ENCODE measurements around the gene ATF3. TPM values are rescaled to one million over a fixed set of nuclear protein-coding genes. Genes with fewer than 3 reads are reported as not detected.

Gene ATF3
- total RNA-seq, 1 experiment from 2014 or later, result 114 TPM

GRCh38 chr1:212621949-212622305, 13.4 kb downstream of the ATF3 start:
- Mint-ChIP-seq H3K4me3 (ENCODE audit: unreplicated experiment) (no peak overlapping the region), H3K36me3 (ENCODE audit: insufficient read depth, unreplicated experiment) (peaks cover 89% of the 10 kb centered on the region), H3K27me3 (ENCODE audit: insufficient read depth, unreplicated experiment) (peaks cover 30% of the 10 kb centered on the region), H3K4me1 (ENCODE audit: insufficient read depth, unreplicated experiment) (no peaks in the 10 kb centered on the region), H3K27ac (ENCODE audit: low read depth, unreplicated experiment) (no peak overlapping the region), H3K9me3 (ENCODE audit: unreplicated experiment) (no peaks in the 10 kb centered on the region)
- no peak for TF ChIP-seq CTCF (IDR thresholded peaks at IDR 0.05; ENCODE audit: unreplicated experiment)
- no TSS peak for BruUV-seq (replicated peaks)
- CTCF ChIA-PET, result interaction anchor here (0.6 to 2.8 kb wide), 6 partner anchors 76 to 331 kb away, joined by 3 to 20 read pairs (median 3); no protein-coding TSS in a partner anchor
- intact Hi-C loops (cut with micrococcal nuclease), result loop anchor here (1.0 kb wide), 1 partner anchor 145 kb away; no protein-coding TSS in a partner anchor
- no peak for DNase-seq (ENCODE audit: unreplicated experiment)
- POLR2A ChIA-PET, result interaction anchor here (1.0 to 1.6 kb wide), 3 partner anchors 11 to 949 kb away, joined by 3 to 8 read pairs (median 5); partner anchors contain the start of gene ATF3

GRCh38 chr1:212622467-212622866, 13.9 kb downstream of the ATF3 start:
- Mint-ChIP-seq H3K9me3 (ENCODE audit: unreplicated experiment) (no peaks in the 10 kb centered on the region), H3K36me3 (ENCODE audit: insufficient read depth, unreplicated experiment) (peaks cover 83% of the 10 kb centered on the region), H3K27me3 (ENCODE audit: insufficient read depth, unreplicated experiment) (peaks cover 30% of the 10 kb centered on the region), H3K27ac (ENCODE audit: low read depth, unreplicated experiment) (no peak overlapping the region), H3K4me1 (ENCODE audit: insufficient read depth, unreplicated experiment) (no peaks in the 10 kb centered on the region), H3K4me3 (ENCODE audit: unreplicated experiment) (no peak overlapping the region)
- BruUV-seq (replicated peaks), result no TSS peak
- ChIA-PET POLR2A (interaction anchor here (1.0 to 1.6 kb wide), 3 partner anchors 11 to 949 kb away, joined by 3 to 8 read pairs (median 5); partner anchors contain the start of gene ATF3), CTCF (interaction anchor here (0.8 to 2.8 kb wide), 6 partner anchors 11 to 149 kb away, joined by 3 to 20 read pairs (median 3); no protein-coding TSS in a partner anchor)
- DNase-seq (ENCODE audit: unreplicated experiment), result no peak
- intact Hi-C loops (cut with micrococcal nuclease), result loop anchor here (1.0 kb wide), 1 partner anchor 145 kb away; no protein-coding TSS in a partner anchor
- TF ChIP-seq CTCF (IDR thresholded peaks at IDR 0.05; ENCODE audit: unreplicated experiment), result no peak

GRCh38 chr1:212622906-212623305, 14.3 kb downstream of the ATF3 start:
- peaks cover 30% of the 10 kb centered on the region for H3K27me3 Mint-ChIP-seq (ENCODE audit: insufficient read depth, unreplicated experiment)
- intact Hi-C loops (cut with micrococcal nuclease), result loop anchor here (1.0 kb wide), 1 partner anchor 146 kb away; no protein-coding TSS in a partner anchor
- H3K4me3 Mint-ChIP-seq (ENCODE audit: unreplicated experiment), result no peak overlapping the region
- no peaks in the 10 kb centered on the region for H3K9me3 Mint-ChIP-seq (ENCODE audit: unreplicated experiment)
- TF ChIP-seq CTCF (IDR thresholded peaks at IDR 0.05; ENCODE audit: unreplicated experiment), result no peak
- no peak for DNase-seq (ENCODE audit: unreplicated experiment)
- H3K36me3 Mint-ChIP-seq (ENCODE audit: insufficient read depth, unreplicated experiment), result peaks cover 79% of the 10 kb centered on the region
- no peak overlapping the region for H3K27ac Mint-ChIP-seq (ENCODE audit: low read depth, unreplicated experiment)
- CTCF ChIA-PET, result interaction anchor here (0.7 to 2.8 kb wide), 5 partner anchors 12 to 150 kb away, joined by 3 to 20 read pairs (median 3); no protein-coding TSS in a partner anchor
- BruUV-seq (replicated peaks), result no TSS peak
- POLR2A ChIA-PET, result interaction anchor here (0.7 to 1.6 kb wide), 2 partner anchors 12 to 55 kb away, joined by 3 to 8 read pairs; no protein-coding TSS in a partner anchor
- no peaks in the 10 kb centered on the region for H3K4me1 Mint-ChIP-seq (ENCODE audit: insufficient read depth, unreplicated experiment)

- Mint-ChIP-seq H3K4me3 (ENCODE audit: unreplicated experiment) (no peak overlapping the region), H3K9me3 (ENCODE audit: unreplicated experiment) (no peaks in the 10 kb centered on the region), H3K27me3 (ENCODE audit: insufficient read depth, unreplicated experiment) (peaks cover 30% of the 10 kb centered on the region), H3K27ac (ENCODE audit: low read depth, unreplicated experiment) (no peak overlapping the region), H3K4me1 (ENCODE audit: insufficient read depth, unreplicated experiment) (no peaks in the 10 kb centered on the region), H3K36me3 (ENCODE audit: insufficient read depth, unreplicated experiment) (peaks cover 72% of the 10 kb centered on the region)
- intact Hi-C loops (cut with micrococcal nuclease), result no loop called here
- ChIA-PET POLR2A (interaction anchor here (0.7 to 1.6 kb wide), 2 partner anchors 12 to 54 kb away, joined by 3 to 8 read pairs; no protein-coding TSS in a partner anchor), CTCF (interaction anchor here (0.7 to 2.8 kb wide), 4 partner anchors 12 to 146 kb away, joined by 3 to 20 read pairs (median 3); no protein-coding TSS in a partner anchor)
- no peak for TF ChIP-seq CTCF (IDR thresholded peaks at IDR 0.05; ENCODE audit: unreplicated experiment)
- BruUV-seq (replicated peaks), result no TSS peak
- no peak for DNase-seq (ENCODE audit: unreplicated experiment)
Observed at GRCh38 chr1:212623603-212624002, 15.0 kb downstream of the ATF3 start.

All from MCF 10A (cell line).